Measurements from ENCODE around the gene HERPUD1. TPM values are rescaled to one million over a fixed set of nuclear protein-coding genes. Genes with fewer than 3 reads are reported as not detected.

The HERPUD1 gene, protein sequence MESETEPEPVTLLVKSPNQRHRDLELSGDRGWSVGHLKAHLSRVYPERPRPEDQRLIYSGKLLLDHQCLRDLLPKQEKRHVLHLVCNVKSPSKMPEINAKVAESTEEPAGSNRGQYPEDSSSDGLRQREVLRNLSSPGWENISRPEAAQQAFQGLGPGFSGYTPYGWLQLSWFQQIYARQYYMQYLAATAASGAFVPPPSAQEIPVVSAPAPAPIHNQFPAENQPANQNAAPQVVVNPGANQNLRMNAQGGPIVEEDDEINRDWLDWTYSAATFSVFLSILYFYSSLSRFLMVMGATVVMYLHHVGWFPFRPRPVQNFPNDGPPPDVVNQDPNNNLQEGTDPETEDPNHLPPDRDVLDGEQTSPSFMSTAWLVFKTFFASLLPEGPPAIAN
- total RNA-seq (2016; rRNA removed; fragmentation: Illumina TruSeq; extraction: Trizol) (65.3 and 96.2 TPM in 2 replicates), polyA plus RNA-seq (2011; rRNA removed) (311 and 323 TPM in 2 replicates), polyA minus RNA-seq (2011; rRNA and poly(A)+ RNA removed; ENCODE audit: low replicate concordance) (206 and 472 TPM in 2 replicates), Bru-seq, nascent RNA (percentile 99 among the genes with signal in this experiment), BruChase-seq, experiment 1, labeled RNA remaining after a 6-hour chase (percentile 99 among the genes with signal in this experiment), BruChase-seq, experiment 2, labeled RNA remaining after a 2-hour chase (percentile 99 among the genes with signal in this experiment)
- total RNA-seq (2016; cell fraction: cytosol; rRNA removed; fragmentation: Illumina TruSeq; extraction: Trizol; ENCODE audit: low read depth), result 30.1 and 30.9 TPM in 2 replicates
- 63.9 and 93.3 TPM in 2 replicates for total RNA-seq (2016; cell fraction: insoluble cytoplasmic fraction; rRNA removed; fragmentation: Illumina TruSeq; extraction: Trizol)
- total RNA-seq (2016; cell fraction: membrane; rRNA removed; fragmentation: Illumina TruSeq; extraction: Trizol), result 64.8 and 86.4 TPM in 2 replicates
- 133 and 155 TPM in 2 replicates for total RNA-seq (2016; cell fraction: nucleus; rRNA removed; fragmentation: Illumina TruSeq; extraction: Trizol)
- 179 and 230 TPM in 2 replicates for polyA plus RNA-seq (2011; cell fraction: cytosol; rRNA removed)
- polyA plus RNA-seq (2011; cell fraction: nucleus; rRNA removed), result 192 and 208 TPM in 2 replicates
- 165 and 190 TPM in 2 replicates for polyA plus RNA-seq (2012)
- 33.0 and 44.6 TPM in 2 replicates for polyA plus RNA-seq (2016; cell fraction: cytosol; fragmentation: Illumina TruSeq; extraction: Trizol; ENCODE audit: low read depth)
- 80.1 and 93.2 TPM in 2 replicates for polyA plus RNA-seq (2016; cell fraction: insoluble cytoplasmic fraction; fragmentation: Illumina TruSeq; extraction: Trizol; ENCODE audit: low read depth)
- 58.1 and 78.2 TPM in 2 replicates for polyA plus RNA-seq (2016; cell fraction: membrane; fragmentation: Illumina TruSeq; extraction: Trizol; ENCODE audit: low read depth)
- polyA plus RNA-seq (2016; cell fraction: nucleus; fragmentation: Illumina TruSeq; extraction: Trizol; ENCODE audit: insufficient read depth, low read depth), result 216 and 231 TPM in 2 replicates
- 126 and 139 TPM in 2 replicates for polyA minus RNA-seq (2011; cell fraction: cytosol; rRNA and poly(A)+ RNA removed)
- 287 and 365 TPM in 2 replicates for polyA minus RNA-seq (2011; cell fraction: nucleus; rRNA and poly(A)+ RNA removed)
- long read RNA-seq, experiment 1, transcript HERPUD1-201 (8 exons, 1,862 nt), result minor isoform, 28 of 354 reads
- long read RNA-seq, experiment 1, transcript HERPUD1-204 (8 exons, 2,946 nt), result major isoform, 284 of 354 reads
- long read RNA-seq, experiment 1, partial matches to known transcripts, result 12 of 354 reads
- long read RNA-seq, experiment 1, other reads (novel, unspliced or antisense), result 21 of 354 reads
- long read RNA-seq, experiment 2, transcript HERPUD1-216 (2 exons, 509 nt), result minor isoform, 6 of 344 reads
- long read RNA-seq, experiment 2, transcript HERPUD1-201 (8 exons, 1,862 nt), result minor isoform, 27 of 344 reads
- long read RNA-seq, experiment 2, transcript HERPUD1-204 (8 exons, 2,946 nt), result major isoform, 204 of 344 reads
- long read RNA-seq, experiment 2, partial matches to known transcripts, result 71 of 344 reads
- long read RNA-seq, experiment 2, other reads (novel, unspliced or antisense), result 29 of 344 reads

DNA sequence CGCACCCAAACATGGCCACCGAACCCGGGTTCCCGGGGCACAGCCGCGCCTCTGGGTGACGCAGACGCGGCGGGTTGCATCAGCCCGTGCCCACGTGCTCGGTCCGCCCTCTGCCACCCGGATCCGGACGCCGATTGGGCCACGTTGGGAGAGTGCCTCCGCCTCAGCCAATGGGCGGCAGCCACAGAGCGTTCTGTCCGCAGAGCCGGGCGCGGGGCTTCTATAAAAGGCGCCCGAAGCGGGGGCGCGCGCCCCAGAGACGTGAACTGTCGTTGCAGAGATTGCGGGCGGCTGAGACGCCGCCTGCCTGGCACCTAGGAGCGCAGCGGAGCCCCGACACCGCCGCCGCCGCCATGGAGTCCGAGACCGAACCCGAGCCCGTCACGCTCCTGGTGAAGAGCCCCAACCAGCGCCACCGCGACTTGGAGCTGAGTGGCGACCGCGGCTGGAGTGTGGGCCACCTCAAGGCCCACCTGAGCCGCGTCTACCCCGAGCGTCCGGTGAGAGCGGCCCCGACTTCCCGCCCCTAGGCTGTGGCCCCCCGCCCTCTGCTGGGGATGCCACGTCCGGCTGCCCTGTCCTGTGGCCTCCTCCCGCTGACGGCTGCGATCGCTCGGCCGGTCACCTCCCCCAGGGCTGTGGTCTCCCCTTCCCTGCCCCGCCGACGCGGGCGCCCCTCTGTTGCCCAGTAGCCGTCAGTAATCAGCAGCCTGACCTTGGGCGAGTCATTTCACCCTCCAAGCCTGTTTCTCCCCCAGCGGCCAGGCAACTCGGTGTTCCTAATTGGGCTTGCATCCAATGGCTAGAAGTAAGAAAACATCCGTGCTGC, at the start of gene HERPUD1:
TSS of gene HERPUD1 (plus strand) at position 251 of the 829 bp plus-strand sequence. CDS start at position 354, 103 bp downstream.
- Histone ChIP-seq H3K9me3 (ENCODE audit: low read length) (no peaks in the 10 kb centered on the region), H3K4me3 (replicated peaks in 1 of 3; ENCODE audit: insufficient read depth in 1 of 3, low read depth in 2 of 3, low read length in 3 of 3) (peak within 1 kb of the TSS; percentile 93 to 97 (median 94)), H3K9ac (ENCODE audit: insufficient read depth, low read depth, low read length) (peak within 1 kb of the TSS; percentile 95), H2AFZ (ENCODE audit: low read length) (no peak within 1 kb of the TSS), H4K20me1 (ENCODE audit: insufficient read depth, low read length) (peaks cover 47% of the 10 kb centered on the region), H3K4me2 (ENCODE audit: low read depth, low read length) (peak within 1 kb of the TSS; percentile 94), H3K36me3 (replicated peaks in 1 of 2; ENCODE audit: control insufficient read depth in 1 of 2, insufficient read depth in 2 of 2, low read length in 2 of 2) (peaks cover 6 to 32% of the 10 kb centered on the region in 2 experiments), H3K4me1 (ENCODE audit: insufficient read depth, low read length) (peaks cover 46% of the 10 kb centered on the region), H3K79me2 (ENCODE audit: insufficient read depth, low read length) (peaks cover 50% of the 10 kb centered on the region), H3K27ac (ENCODE audit: extremely low read length, insufficient read depth, low read length) (peak within 1 kb of the TSS; percentile 80), H3K27me3 (ENCODE audit: control insufficient read depth in 1 of 2, insufficient read depth in 2 of 2, low read length in 2 of 2) (no peaks in the 10 kb centered on the region; a peak in 1 of 5 replicates)
- FAIRE-seq (peak; percentile 63), ATAC-seq (peak; percentile 93), DNase-seq (ENCODE audit: low spot score) (peak; percentile 97)
- intact Hi-C loops (cut with micrococcal nuclease; ENCODE audit: unreplicated experiment), result loop anchor here (1.0 to 5.0 kb wide), 3 partner anchors 10 to 120 kb away; no protein-coding TSS in a partner anchor
- no TSS peak for BruUV-seq (replicated peaks)
- ChIA-PET CTCF (ENCODE audit: low intra/inter-chr PET ratio, low total read pairs) (no interaction called here), POLR2A (interaction anchor here (0.5 to 8.3 kb wide), 52 partner anchors 9 to 325 kb away, joined by 3 to 232 read pairs (median 5); partner anchors contain the start of genes CPNE2, MT2A, NLRC5 and SLC12A3)
- in situ Hi-C loops (cut with HindIII; ENCODE audit: extremely low pct_ligation_motif_present, low pct_unique_long_range_greater_than_20kb), result no loop called here
- WGBS (ENCODE audit: low lambda C conversion rate), result 2% methylated on average over 9 of the region's 83 CpGs
- peak; percentile 96 for TF ChIP-seq CCDC6 (CRISPR knock-in tag; IDR thresholded peaks at IDR 0.05)
- peak; percentile 20 for TF ChIP-seq STAG1 (CRISPR knock-in tag; IDR thresholded peaks at IDR 0.05)
- no peak for TF ChIP-seq MAF1 (CRISPR knock-in tag; IDR thresholded peaks at IDR 0.05; ENCODE audit: borderline replicate concordance)
- TF ChIP-seq, protein P1, sequence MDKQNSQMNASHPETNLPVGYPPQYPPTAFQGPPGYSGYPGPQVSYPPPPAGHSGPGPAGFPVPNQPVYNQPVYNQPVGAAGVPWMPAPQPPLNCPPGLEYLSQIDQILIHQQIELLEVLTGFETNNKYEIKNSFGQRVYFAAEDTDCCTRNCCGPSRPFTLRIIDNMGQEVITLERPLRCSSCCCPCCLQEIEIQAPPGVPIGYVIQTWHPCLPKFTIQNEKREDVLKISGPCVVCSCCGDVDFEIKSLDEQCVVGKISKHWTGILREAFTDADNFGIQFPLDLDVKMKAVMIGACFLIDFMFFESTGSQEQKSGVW (CRISPR knock-in tag; IDR thresholded peaks at IDR 0.05; ENCODE audit: borderline replicate concordance), result no peak; the same call in 1 of the 2 replicates
- TF ChIP-seq TGIF2 (CRISPR knock-in tag; IDR thresholded peaks at IDR 0.05), result peak; percentile 76; the same call in 1 of the 2 replicates
- TF ChIP-seq ZNF367 (CRISPR knock-in tag; IDR thresholded peaks at IDR 0.05; ENCODE audit: borderline replicate concordance), result peak; percentile 31; the same call in 1 of the 2 replicates
- TF ChIP-seq, protein P2, sequence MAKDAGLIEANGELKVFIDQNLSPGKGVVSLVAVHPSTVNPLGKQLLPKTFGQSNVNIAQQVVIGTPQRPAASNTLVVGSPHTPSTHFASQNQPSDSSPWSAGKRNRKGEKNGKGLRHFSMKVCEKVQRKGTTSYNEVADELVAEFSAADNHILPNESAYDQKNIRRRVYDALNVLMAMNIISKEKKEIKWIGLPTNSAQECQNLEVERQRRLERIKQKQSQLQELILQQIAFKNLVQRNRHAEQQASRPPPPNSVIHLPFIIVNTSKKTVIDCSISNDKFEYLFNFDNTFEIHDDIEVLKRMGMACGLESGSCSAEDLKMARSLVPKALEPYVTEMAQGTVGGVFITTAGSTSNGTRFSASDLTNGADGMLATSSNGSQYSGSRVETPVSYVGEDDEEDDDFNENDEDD (CRISPR knock-in tag; IDR thresholded peaks at IDR 0.05; ENCODE audit: borderline replicate concordance), result peak; percentile 93
- TF ChIP-seq, protein P3, sequence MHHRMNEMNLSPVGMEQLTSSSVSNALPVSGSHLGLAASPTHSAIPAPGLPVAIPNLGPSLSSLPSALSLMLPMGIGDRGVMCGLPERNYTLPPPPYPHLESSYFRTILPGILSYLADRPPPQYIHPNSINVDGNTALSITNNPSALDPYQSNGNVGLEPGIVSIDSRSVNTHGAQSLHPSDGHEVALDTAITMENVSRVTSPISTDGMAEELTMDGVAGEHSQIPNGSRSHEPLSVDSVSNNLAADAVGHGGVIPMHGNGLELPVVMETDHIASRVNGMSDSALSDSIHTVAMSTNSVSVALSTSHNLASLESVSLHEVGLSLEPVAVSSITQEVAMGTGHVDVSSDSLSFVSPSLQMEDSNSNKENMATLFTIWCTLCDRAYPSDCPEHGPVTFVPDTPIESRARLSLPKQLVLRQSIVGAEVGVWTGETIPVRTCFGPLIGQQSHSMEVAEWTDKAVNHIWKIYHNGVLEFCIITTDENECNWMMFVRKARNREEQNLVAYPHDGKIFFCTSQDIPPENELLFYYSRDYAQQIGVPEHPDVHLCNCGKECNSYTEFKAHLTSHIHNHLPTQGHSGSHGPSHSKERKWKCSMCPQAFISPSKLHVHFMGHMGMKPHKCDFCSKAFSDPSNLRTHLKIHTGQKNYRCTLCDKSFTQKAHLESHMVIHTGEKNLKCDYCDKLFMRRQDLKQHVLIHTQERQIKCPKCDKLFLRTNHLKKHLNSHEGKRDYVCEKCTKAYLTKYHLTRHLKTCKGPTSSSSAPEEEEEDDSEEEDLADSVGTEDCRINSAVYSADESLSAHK (CRISPR knock-in tag; IDR thresholded peaks at IDR 0.05; ENCODE audit: borderline replicate concordance), result no peak; the same call in 1 of the 2 replicates
- TF ChIP-seq KLF13 (CRISPR knock-in tag; IDR thresholded peaks at IDR 0.05), result peak; percentile 21; the same call in 1 of the 2 replicates
